Stimulated activated naive CD8-positive, alpha-beta T cell treated with anti-CD3 and anti-CD28 coated beads, Interleukin-15, Interleukin-2, amounts not matched to agents 100 ng/mL and 50 ng/mL, for 24 hours (primary cell): Measurements from ENCODE around the gene SLC26A11.
A peak's percentile ranks its signal among the peaks of the same experiment; 100 is the strongest.
"Not testable (repeated sequence)": the region's sequence is repeated elsewhere in the genome, so short reads cannot be mapped to it uniquely, and the experiment has no call there.

ENCODE experiments used
- H3K27ac Mint-ChIP-seq: one replicate; pipeline ENCODE4 v1.8.0; 2021; ENCODE audit warnings: mild to moderate bottlenecking, mixed read lengths
- H3K27me3 Mint-ChIP-seq: one replicate; pipeline ENCODE4 v1.8.0; 2021; ENCODE audit warnings: mixed read lengths
- H3K36me3 Mint-ChIP-seq: one replicate; pipeline ENCODE4 v1.8.0; 2021; ENCODE audit warnings: low read depth, mixed read lengths
- H3K4me1 Mint-ChIP-seq: one replicate; pipeline ENCODE4 v1.8.0; 2021; ENCODE audit warnings: low read depth, mixed read lengths
- H3K4me3 Mint-ChIP-seq: one replicate; pipeline ENCODE4 v1.8.0; 2021; ENCODE audit warnings: mild to moderate bottlenecking, mixed read lengths
- H3K9me3 Mint-ChIP-seq: one replicate; pipeline ENCODE4 v1.8.0; 2021; ENCODE audit warnings: mixed read lengths

The SLC26A11 gene

DNA sequence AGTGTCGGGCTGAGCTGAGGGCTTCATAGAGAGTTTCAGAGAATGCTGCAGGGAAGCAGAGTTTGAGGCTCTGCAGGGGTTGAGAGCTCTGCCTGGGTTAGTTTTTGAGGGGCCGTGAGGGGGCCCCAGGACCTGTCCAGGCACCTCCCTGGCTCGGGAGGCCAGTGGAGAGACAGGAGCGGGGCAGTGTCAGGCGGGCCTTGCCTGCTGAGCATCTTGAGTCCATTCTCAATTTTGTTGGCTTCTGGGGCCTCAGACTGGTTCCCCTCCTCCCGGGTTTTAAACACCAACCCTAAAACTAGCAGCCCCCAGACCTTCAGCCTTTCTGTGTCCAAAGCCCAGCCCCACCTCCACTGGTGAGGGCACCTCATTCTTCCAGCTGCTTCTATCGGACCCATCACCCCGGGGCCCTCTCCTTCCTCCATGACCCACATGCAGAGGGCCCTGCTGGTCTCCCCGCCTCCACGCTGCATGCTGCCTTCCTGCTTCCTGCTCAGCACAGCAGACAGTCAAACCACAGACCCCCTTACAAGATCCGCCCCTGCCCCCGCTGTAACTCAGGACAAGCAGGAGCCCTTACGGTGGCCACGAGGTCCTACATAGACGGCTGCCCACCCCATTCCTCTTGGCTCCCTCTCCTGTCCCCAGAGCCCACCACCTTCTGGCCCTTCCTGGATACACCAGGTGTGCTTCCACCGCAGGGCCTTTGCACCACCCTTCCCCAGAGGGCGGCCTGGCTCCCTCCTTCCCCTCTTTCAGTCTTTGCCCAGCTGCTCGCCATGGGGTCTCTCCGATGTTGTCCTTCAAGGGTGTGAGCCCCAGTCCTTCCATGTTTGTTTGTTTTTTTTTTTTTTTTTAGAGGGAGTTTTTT lies 44.2 kb downstream of the SLC26A11 start:
- no peaks in the 10 kb centered on the region for H3K9me3 Mint-ChIP-seq
- peaks cover 18% of the 10 kb centered on the region for H3K36me3 Mint-ChIP-seq
- peak overlapping the region; percentile 98 for H3K27ac Mint-ChIP-seq
- peaks cover 46% of the 10 kb centered on the region for H3K4me1 Mint-ChIP-seq
- peak overlapping the region; percentile 97 for H3K4me3 Mint-ChIP-seq
- no peaks in the 10 kb centered on the region for H3K27me3 Mint-ChIP-seq

DNA sequence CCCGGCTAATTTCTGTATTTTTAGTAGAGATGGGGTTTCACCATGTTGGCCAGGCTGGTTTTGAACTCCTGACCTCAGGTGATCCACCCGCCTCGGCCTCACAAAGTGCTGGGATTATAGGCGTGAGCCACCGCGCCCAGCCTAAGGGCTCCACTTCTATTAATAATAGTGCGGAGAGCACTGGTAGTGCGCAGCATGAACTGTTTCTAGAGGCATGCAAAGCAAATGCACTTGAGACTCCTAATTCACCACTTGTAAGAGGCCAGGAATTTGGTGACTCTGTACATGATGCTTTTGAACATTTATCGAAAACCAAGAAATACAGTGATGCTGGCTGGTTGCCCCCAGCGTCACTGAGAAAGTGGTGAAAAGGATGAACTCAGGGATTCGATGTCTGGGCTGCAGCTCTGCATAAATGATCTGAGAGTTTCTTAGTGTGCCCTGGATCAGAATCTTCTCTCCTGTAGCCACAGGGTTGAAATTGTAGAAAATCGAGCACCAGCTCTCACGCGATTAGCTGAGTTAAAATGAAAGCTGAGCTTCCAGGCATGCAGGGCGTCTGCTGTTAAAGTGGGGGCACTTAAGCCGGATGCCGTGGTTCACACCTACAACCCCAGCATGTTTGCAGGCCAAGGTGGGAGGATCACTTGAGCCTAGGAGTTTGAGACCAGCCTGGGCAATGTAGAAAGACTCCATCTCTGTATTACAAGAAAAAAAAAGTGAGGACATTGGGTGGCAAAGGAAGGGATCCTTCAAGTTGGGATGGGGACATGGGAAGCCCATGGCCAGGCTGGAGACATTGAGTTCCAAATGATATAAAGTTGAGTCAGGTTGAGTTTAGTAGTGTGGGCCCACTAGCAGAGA lies 45.2 kb downstream of the SLC26A11 start:
- peak overlapping the region; percentile 97 for H3K4me3 Mint-ChIP-seq
- H3K27ac Mint-ChIP-seq: peak overlapping the region; percentile 98
- no peaks in the 10 kb centered on the region for H3K27me3 Mint-ChIP-seq
- peaks cover 18% of the 10 kb centered on the region for H3K36me3 Mint-ChIP-seq
- H3K9me3 Mint-ChIP-seq: no peaks in the 10 kb centered on the region
- H3K4me1 Mint-ChIP-seq: peaks cover 41% of the 10 kb centered on the region

DNA sequence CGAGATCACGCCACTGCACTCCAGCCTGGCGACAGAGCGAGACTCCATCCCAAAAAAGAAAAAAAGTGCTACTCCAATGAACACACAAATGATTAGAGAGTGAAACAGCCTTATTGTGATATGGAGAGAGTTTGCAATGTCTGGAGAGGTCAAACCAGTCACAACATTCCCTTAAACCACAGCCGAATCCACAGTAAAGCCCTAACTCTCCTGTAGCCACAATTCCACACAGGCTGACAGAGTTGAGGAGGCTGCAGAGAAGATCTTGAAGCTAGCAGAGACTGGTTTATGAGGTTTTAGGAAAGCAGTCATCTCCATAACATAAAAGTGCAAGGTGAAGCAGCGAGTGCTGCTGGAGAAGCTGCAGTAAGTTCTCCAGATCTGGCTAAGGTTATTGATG lies 47.2 kb downstream of the SLC26A11 start:
- peaks cover 25% of the 10 kb centered on the region for H3K36me3 Mint-ChIP-seq
- peak overlapping the region; percentile 12 for H3K4me3 Mint-ChIP-seq
- H3K27me3 Mint-ChIP-seq: no peaks in the 10 kb centered on the region
- H3K4me1 Mint-ChIP-seq: peaks cover 36% of the 10 kb centered on the region
- peak overlapping the region; percentile 33 for H3K27ac Mint-ChIP-seq
- no peaks in the 10 kb centered on the region for H3K9me3 Mint-ChIP-seq

- H3K9me3 Mint-ChIP-seq: no peaks in the 10 kb centered on the region
- no peak overlapping the region for H3K27ac Mint-ChIP-seq
- no peak overlapping the region for H3K4me3 Mint-ChIP-seq
- H3K27me3 Mint-ChIP-seq: no peaks in the 10 kb centered on the region
- peaks cover 35% of the 10 kb centered on the region for H3K4me1 Mint-ChIP-seq
- H3K36me3 Mint-ChIP-seq: peaks cover 34% of the 10 kb centered on the region
Measured at GRCh38 chr17:80268427-80268826, 48.2 kb downstream of the SLC26A11 start.

- Mint-ChIP-seq H3K4me3 (no peak overlapping the region), H3K4me1 (peaks cover 40% of the 10 kb centered on the region), H3K36me3 (peaks cover 42% of the 10 kb centered on the region)
Measured at GRCh38 chr17:80269405-80269807, 49.2 kb downstream of the SLC26A11 start.

GRCh38 chr17:80270104-80270503 lies 49.9 kb downstream of the SLC26A11 start:
- Mint-ChIP-seq H3K27ac (no peak overlapping the region), H3K36me3 (peaks cover 37% of the 10 kb centered on the region), H3K4me3 (no peak overlapping the region), H3K4me1 (peaks cover 33% of the 10 kb centered on the region), H3K9me3 (no peaks in the 10 kb centered on the region), H3K27me3 (no peaks in the 10 kb centered on the region)

More at GRCh38 chr17:80269405-80269807, 49.2 kb downstream of the SLC26A11 start:
- Mint-ChIP-seq H3K9me3 (no peaks in the 10 kb centered on the region), H3K27ac (no peak overlapping the region), H3K27me3 (no peaks in the 10 kb centered on the region)

DNA sequence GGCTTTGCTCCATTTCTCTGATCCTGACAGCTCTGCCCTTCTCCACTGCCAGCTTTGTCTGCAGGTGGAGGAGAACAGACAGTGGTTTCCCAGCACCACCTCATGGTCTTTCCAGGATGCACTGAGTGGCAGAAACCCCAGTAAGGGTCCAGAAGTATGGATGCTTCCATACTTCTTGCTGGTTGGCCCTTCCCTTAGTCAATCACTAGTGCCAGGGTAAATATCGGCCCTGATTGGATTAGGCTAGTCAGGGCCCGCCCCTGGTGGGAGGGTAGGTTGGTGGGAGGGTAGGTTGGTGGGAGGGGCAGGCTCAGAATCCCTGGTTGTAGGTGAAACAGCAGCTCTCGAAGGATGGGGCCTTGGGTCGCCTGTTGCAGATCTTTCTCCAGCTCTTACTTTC lies 50.6 kb downstream of the SLC26A11 start:
- H3K4me1 Mint-ChIP-seq: peaks cover 26% of the 10 kb centered on the region
- peaks cover 34% of the 10 kb centered on the region for H3K36me3 Mint-ChIP-seq
- no peaks in the 10 kb centered on the region for H3K27me3 Mint-ChIP-seq
- H3K9me3 Mint-ChIP-seq: no peaks in the 10 kb centered on the region
- peak overlapping the region; percentile 46 for H3K27ac Mint-ChIP-seq
- no peak overlapping the region for H3K4me3 Mint-ChIP-seq

DNA sequence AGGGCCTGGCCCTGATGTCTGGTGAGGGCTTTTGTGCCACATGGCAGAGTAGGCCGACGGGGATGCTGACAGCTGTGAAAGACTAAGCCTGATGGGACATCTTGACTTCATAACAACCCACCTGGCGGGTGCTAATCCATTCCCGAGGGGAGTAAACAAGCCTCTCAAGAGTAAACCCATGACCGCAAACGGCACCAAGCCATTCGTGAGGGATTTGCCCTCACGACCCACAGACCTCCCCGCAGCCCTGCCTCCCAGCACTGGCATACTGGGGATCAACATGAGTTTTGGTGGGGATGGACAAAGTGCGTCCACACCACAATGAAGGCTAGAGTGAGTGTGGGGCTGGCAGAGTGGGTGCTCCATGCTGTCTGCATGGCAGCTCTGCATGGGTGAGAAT lies 52.1 kb downstream of the SLC26A11 start:
- Mint-ChIP-seq H3K4me3 (no peak overlapping the region), H3K36me3 (peaks cover 40% of the 10 kb centered on the region), H3K4me1 (peaks cover 33% of the 10 kb centered on the region), H3K9me3 (no peaks in the 10 kb centered on the region), H3K27ac (no peak overlapping the region), H3K27me3 (no peaks in the 10 kb centered on the region)

DNA sequence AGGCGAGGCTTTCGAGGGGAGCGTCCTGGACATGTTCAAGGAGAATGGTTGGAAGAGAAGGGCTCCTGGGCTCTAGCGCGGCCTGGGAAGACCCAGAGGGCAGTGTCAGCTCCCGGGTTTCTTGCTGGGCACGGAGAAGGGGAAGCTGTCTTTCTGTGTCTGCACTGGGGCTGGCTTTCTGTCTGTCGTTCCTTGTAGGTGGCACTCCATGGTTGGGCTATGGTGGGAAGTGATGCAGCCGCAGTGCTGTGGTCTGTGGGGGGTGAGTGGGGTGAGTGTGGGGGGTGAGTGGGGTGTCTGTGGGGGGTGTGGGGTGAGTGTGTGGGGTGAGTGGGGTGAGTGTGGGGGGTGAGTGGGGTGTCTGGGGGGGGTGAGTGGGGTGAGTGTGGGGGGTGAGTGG lies 54.1 kb downstream of the SLC26A11 start:
- Mint-ChIP-seq H3K27ac (peak overlapping the region; percentile 74), H3K36me3 (peaks cover 41% of the 10 kb centered on the region), H3K27me3 (no peaks in the 10 kb centered on the region), H3K9me3 (no peaks in the 10 kb centered on the region), H3K4me3 (no peak overlapping the region), H3K4me1 (peaks cover 36% of the 10 kb centered on the region)

DNA sequence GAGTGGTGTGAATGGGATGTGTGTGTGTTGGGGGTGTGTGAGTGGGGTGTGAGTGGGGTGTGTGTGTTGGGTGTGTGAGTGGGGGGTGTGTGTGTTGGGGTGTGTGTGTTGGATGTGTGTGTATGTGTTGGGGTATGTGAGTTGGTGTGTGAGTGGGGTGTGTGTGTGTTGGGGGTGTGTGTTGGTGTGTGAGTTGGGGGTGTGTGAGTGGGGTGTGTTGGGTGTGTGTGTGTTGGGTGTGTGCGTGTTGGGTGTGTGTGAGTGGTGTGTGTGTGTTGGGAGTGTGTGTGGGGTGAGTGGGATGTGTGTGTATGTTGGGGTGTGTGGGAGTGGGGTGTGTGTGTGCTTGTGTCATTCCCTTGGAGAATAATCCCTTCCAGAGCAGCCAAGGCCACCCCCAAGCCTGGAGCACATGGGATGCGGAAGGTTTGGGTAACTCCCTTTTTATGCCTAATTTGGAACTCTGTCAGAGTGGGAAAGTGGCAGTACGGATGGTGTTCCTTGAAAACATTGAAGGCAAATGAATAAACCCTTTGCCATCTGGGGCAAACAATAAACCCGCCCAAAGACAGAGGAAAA lies 54.7 kb downstream of the SLC26A11 start:
- H3K4me1 Mint-ChIP-seq: peaks cover 38% of the 10 kb centered on the region
- no peak overlapping the region for H3K27ac Mint-ChIP-seq
- H3K27me3 Mint-ChIP-seq: no peaks in the 10 kb centered on the region
- H3K4me3 Mint-ChIP-seq: no peak overlapping the region
- H3K9me3 Mint-ChIP-seq: no peaks in the 10 kb centered on the region
- peaks cover 47% of the 10 kb centered on the region for H3K36me3 Mint-ChIP-seq

GRCh38 chr17:80275857-80276256 lies 55.6 kb downstream of the SLC26A11 start:
- not testable (repeated sequence) for H3K27me3 Mint-ChIP-seq, H3K4me3 Mint-ChIP-seq, H3K9me3 Mint-ChIP-seq, H3K27ac Mint-ChIP-seq
- H3K4me1 Mint-ChIP-seq: peaks cover 40% of the 10 kb centered on the region
- H3K36me3 Mint-ChIP-seq: peaks cover 55% of the 10 kb centered on the region

DNA sequence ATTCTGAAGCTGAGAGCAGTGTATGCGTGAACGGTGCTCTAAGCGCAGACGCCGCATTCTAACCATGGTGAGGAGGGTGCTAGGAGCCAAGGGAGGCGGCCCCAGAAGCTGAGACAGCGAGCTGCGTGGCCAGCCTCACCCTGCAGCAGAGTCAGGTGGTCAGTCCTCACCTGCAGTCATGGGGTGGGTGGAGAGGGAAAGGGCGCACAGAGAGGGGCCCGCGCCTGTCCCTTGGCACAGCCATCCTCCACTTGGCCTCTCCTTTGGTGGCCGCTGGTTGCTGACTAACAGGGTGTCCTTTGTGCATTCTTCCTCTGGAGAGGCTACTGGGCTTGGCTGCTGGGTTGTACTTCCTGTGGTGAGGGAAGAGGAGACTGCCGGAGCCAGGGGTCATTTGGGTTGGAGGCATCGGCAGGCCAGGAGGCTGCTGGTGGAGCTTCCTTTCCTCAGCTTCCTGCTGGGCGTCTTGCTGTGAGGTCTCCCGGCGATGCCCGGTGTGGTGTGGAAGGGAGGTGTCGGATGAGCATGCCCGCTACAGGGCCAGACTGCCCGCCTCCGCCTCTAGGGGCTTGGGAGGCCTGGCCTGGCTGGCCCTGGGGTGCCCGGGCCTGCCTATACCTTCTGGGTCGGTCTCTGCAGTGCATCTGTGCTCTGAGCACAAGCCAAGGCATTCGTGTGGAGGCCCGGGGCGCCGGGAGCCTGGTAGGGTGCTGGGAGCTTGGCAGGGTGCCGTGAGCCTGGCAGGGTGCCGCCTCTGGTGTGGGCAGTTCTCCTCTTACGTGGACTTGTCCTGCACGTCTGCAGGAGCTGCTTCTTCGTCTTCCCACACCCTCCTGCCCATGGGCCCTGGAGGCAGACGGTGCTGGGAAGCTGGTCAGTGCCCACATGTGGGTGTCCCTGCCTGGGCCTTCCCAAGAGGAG lies 57.8 kb downstream of the SLC26A11 start:
- peaks cover 27% of the 10 kb centered on the region for H3K4me1 Mint-ChIP-seq

DNA sequence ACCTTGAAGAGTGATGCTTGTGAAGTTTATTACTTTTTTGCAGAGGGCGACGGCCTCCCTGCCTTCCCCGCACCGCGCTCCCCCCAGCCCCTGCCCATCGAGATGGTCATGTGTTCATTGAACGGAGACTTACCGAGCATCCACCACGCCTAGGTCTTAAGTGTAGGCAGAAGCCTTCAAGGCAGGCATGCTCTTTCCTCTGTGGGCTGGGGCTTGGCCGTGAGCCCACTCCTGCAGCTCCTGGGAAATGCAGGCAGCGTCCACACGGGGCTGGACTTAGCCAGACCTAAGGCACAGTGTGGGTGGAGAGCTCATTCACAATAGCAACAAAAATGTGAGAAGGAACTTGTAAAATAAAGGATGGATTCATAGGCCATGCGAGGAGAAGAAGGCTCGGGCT lies 59.7 kb downstream of the SLC26A11 start:
- Mint-ChIP-seq H3K27ac (peak overlapping the region; percentile 13), H3K27me3 (no peaks in the 10 kb centered on the region)

More for the DNA sequence above, 57.8 kb downstream of the SLC26A11 start:
- H3K36me3 Mint-ChIP-seq: peaks cover 43% of the 10 kb centered on the region
- no peak overlapping the region for H3K4me3 Mint-ChIP-seq
- H3K27me3 Mint-ChIP-seq: no peaks in the 10 kb centered on the region
- no peaks in the 10 kb centered on the region for H3K9me3 Mint-ChIP-seq
- no peak overlapping the region for H3K27ac Mint-ChIP-seq

DNA sequence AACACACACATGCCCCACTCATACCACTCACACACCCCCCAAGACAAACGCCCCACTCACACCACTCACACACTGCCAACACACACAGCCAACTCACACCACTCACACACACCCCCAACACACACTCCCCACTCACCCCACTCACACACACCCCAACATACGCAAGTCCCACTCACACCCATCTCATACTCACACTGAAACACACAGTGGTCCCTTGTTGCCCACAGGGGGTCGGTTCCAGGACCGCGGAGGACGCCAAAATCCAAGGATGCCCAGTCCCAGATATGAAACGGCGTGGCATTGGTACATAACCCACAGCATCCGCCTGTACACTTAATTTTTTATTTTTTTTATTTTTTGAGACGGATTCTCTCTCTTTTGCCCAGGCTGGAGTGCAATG lies 61.3 kb downstream of the SLC26A11 start:
- Mint-ChIP-seq H3K9me3 (no peaks in the 10 kb centered on the region), H3K27ac (no peak overlapping the region), H3K36me3 (peaks cover 25% of the 10 kb centered on the region), H3K27me3 (no peaks in the 10 kb centered on the region), H3K4me3 (no peak overlapping the region), H3K4me1 (peaks cover 18% of the 10 kb centered on the region)

More for the DNA sequence above, 59.7 kb downstream of the SLC26A11 start:
- Mint-ChIP-seq H3K4me1 (peaks cover 21% of the 10 kb centered on the region), H3K4me3 (no peak overlapping the region), H3K36me3 (peaks cover 34% of the 10 kb centered on the region), H3K9me3 (no peaks in the 10 kb centered on the region)
